ENCODE measurements around the gene TTC9C. TPM values are rescaled to one million over a fixed set of nuclear protein-coding genes. Genes with fewer than 3 reads are reported as not detected.

TTC9C gene
- total and polyA plus RNA-seq, 2 of the 13 experiments (the other 11 are each of a cell fraction or from before 2014, with no cell fraction given): 28.0 to 36.4 TPM

- TF ChIP-seq HIC2 (CRISPR knock-in tag; IDR thresholded peaks at IDR 0.05; ENCODE audit: low read depth) (no peak), CHCHD3 (CRISPR knock-in tag; IDR thresholded peaks at IDR 0.05) (no peak), NCOA1 (CRISPR knock-in tag; IDR thresholded peaks at IDR 0.05) (no peak), SOX5 (CRISPR knock-in tag; IDR thresholded peaks at IDR 0.05; ENCODE audit: borderline replicate concordance) (0 out of 2 replicates have a peak, but pooled peaks have one; percentile 23), NCOA2 (CRISPR knock-in tag; IDR thresholded peaks at IDR 0.05) (peak; percentile 52), ZNF3 (CRISPR knock-in tag; IDR thresholded peaks at IDR 0.05) (no peak), ARID2 (CRISPR knock-in tag; IDR thresholded peaks at IDR 0.05; ENCODE audit: borderline replicate concordance) (peak; percentile 54; the same call in 1 of the 2 replicates), KDM5B (CRISPR knock-in tag; IDR thresholded peaks at IDR 0.05; ENCODE audit: borderline replicate concordance) (peak; percentile 82), REXO4 (CRISPR knock-in tag; IDR thresholded peaks at IDR 0.05; ENCODE audit: borderline replicate concordance) (no peak), ZNF234 (CRISPR knock-in tag; conservative IDR thresholded peaks at IDR 0.05) (no peak), TCF7L2 (IDR thresholded peaks at IDR 0.05; ENCODE audit: low read depth, low read length) (no peak), FOSL1 (CRISPR knock-in tag; IDR thresholded peaks at IDR 0.05; ENCODE audit: borderline replicate concordance) (no peak), PAWR (CRISPR knock-in tag; IDR thresholded peaks at IDR 0.05; ENCODE audit: borderline replicate concordance) (no peak), MAFG (CRISPR knock-in tag; IDR thresholded peaks at IDR 0.05) (no peak), ZNF562 (CRISPR knock-in tag; IDR thresholded peaks at IDR 0.05; ENCODE audit: borderline replicate concordance) (no peak), RORA (CRISPR knock-in tag; IDR thresholded peaks at IDR 0.05) (no peak), NFE2L2 (IDR thresholded peaks at IDR 0.05; ENCODE audit: low read length) (no peak), ZNF589 (CRISPR knock-in tag; conservative IDR thresholded peaks at IDR 0.05) (no peak), MTF1 (CRISPR knock-in tag; IDR thresholded peaks at IDR 0.05) (no peak)
- TF ChIP-seq, protein P1, sequence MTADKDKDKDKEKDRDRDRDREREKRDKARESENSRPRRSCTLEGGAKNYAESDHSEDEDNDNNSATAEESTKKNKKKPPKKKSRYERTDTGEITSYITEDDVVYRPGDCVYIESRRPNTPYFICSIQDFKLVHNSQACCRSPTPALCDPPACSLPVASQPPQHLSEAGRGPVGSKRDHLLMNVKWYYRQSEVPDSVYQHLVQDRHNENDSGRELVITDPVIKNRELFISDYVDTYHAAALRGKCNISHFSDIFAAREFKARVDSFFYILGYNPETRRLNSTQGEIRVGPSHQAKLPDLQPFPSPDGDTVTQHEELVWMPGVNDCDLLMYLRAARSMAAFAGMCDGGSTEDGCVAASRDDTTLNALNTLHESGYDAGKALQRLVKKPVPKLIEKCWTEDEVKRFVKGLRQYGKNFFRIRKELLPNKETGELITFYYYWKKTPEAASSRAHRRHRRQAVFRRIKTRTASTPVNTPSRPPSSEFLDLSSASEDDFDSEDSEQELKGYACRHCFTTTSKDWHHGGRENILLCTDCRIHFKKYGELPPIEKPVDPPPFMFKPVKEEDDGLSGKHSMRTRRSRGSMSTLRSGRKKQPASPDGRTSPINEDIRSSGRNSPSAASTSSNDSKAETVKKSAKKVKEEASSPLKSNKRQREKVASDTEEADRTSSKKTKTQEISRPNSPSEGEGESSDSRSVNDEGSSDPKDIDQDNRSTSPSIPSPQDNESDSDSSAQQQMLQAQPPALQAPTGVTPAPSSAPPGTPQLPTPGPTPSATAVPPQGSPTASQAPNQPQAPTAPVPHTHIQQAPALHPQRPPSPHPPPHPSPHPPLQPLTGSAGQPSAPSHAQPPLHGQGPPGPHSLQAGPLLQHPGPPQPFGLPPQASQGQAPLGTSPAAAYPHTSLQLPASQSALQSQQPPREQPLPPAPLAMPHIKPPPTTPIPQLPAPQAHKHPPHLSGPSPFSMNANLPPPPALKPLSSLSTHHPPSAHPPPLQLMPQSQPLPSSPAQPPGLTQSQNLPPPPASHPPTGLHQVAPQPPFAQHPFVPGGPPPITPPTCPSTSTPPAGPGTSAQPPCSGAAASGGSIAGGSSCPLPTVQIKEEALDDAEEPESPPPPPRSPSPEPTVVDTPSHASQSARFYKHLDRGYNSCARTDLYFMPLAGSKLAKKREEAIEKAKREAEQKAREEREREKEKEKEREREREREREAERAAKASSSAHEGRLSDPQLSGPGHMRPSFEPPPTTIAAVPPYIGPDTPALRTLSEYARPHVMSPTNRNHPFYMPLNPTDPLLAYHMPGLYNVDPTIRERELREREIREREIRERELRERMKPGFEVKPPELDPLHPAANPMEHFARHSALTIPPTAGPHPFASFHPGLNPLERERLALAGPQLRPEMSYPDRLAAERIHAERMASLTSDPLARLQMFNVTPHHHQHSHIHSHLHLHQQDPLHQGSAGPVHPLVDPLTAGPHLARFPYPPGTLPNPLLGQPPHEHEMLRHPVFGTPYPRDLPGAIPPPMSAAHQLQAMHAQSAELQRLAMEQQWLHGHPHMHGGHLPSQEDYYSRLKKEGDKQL (CRISPR knock-in tag; IDR thresholded peaks at IDR 0.05; ENCODE audit: low read depth): no peak
- TF ChIP-seq, protein P2, sequence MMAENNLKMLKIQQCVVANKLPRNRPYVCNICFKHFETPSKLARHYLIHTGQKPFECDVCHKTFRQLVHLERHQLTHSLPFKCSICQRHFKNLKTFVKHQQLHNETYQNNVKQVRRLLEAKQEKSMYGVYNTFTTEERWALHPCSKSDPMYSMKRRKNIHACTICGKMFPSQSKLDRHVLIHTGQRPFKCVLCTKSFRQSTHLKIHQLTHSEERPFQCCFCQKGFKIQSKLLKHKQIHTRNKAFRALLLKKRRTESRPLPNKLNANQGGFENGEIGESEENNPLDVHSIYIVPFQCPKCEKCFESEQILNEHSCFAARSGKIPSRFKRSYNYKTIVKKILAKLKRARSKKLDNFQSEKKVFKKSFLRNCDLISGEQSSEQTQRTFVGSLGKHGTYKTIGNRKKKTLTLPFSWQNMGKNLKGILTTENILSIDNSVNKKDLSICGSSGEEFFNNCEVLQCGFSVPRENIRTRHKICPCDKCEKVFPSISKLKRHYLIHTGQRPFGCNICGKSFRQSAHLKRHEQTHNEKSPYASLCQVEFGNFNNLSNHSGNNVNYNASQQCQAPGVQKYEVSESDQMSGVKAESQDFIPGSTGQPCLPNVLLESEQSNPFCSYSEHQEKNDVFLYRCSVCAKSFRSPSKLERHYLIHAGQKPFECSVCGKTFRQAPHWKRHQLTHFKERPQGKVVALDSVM (CRISPR knock-in tag; IDR thresholded peaks at IDR 0.05): peak; percentile 9; the same call in 1 of the 2 replicates
Measured at GRCh38 chr11:62678770-62679696, 49.3 kb upstream of the TTC9C start, which contains the start of gene UBXN1 (continued).
